Uterus (tissue), 2 donors: ENCODE results near the gene KIAA0753.

Experiments
- POLR2A ChIP-seq, 2 donors: fragments of 450-650 bp; IDR thresholded peaks; one replicate each; pipeline ENCODE4 v1.6.1; 2016; ENCODE audit warnings: antibody characterized with exemption in 2 of 2, mild to moderate bottlenecking in 1 of 2, moderate library complexity in 1 of 2
- TF ChIP-seq, protein P1 (sequence below), 4 experiments: fragments of 200-600 bp in 2 of 4; fragments of 450-650 bp in 2 of 4; sonication (generic) in 2 of 4; IDR thresholded peaks; one replicate each; pipeline ENCODE4 v1.5.1; 2016 to 2019; ENCODE audit warnings: antibody characterized with exemption in 4 of 4, mild to moderate bottlenecking in 2 of 4, moderate library complexity in 1 of 4

DNA sequence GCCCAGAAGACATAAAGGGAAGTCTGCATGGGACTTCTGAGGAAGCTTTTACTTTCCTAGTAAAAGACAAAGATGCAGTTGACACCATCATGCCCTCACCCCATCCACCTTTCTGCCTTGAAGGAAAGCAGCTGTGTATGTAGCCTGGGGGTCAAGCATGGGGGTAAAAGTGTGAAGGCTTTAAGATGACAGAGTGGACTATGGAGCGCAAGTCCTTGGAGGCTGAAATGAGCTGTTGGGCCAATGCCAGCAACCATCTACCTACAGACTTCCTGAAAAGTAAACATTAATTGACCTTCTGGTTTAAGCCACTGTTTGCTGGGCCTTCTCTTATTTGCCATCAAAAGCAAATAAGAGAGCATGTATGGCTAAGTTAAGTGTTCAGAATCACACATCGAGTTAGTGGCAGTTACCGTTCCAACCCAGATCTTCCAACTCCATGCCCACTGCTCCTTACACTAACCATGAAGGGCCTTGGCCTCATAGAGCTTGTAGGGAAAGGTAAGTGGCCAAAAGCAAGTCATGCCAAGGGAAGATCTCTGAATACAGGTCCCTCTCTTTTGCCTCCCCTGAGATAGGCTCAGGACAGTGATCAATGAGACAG lies 42.7 kb upstream of the KIAA0753 start:
- TF ChIP-seq, protein P1, sequence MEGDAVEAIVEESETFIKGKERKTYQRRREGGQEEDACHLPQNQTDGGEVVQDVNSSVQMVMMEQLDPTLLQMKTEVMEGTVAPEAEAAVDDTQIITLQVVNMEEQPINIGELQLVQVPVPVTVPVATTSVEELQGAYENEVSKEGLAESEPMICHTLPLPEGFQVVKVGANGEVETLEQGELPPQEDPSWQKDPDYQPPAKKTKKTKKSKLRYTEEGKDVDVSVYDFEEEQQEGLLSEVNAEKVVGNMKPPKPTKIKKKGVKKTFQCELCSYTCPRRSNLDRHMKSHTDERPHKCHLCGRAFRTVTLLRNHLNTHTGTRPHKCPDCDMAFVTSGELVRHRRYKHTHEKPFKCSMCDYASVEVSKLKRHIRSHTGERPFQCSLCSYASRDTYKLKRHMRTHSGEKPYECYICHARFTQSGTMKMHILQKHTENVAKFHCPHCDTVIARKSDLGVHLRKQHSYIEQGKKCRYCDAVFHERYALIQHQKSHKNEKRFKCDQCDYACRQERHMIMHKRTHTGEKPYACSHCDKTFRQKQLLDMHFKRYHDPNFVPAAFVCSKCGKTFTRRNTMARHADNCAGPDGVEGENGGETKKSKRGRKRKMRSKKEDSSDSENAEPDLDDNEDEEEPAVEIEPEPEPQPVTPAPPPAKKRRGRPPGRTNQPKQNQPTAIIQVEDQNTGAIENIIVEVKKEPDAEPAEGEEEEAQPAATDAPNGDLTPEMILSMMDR (IDR thresholded peaks at IDR 0.05) = no peak
- no peak for TF ChIP-seq POLR2A (IDR thresholded peaks at IDR 0.05)
